ENCODE data around the gene FAN1. TPM values are rescaled to one million over a fixed set of nuclear protein-coding genes. Genes with fewer than 3 reads are reported as not detected.
"Not testable (repeated sequence)": the region's sequence is repeated elsewhere in the genome, so short reads cannot be mapped to it uniquely, and the experiment has no call there.

Gene FAN1
- total RNA-seq, 1 experiment from 2014 or later: 10.2 TPM

- Histone ChIP-seq H3K4me3 (no peak overlapping the region), H3K4me2 (no peak overlapping the region), H3K27ac (no peak overlapping the region), H3K79me2 (ENCODE audit: low read depth) (no peaks in the 10 kb centered on the region), H4K20me1 (ENCODE audit: insufficient read depth) (no peaks in the 10 kb centered on the region), H3K36me3 (ENCODE audit: low read depth) (no peaks in the 10 kb centered on the region), H3K9me2 (ENCODE audit: insufficient read depth) (no peaks in the 10 kb centered on the region), H3K9me3 (ENCODE audit: insufficient read depth, low read depth) (no peaks in the 10 kb centered on the region), H3K4me1 (replicated peaks; ENCODE audit: insufficient read depth) (no peaks in the 10 kb centered on the region), H3K27me3 (ENCODE audit: insufficient read depth, low read depth) (no peaks in the 10 kb centered on the region), H2AFZ (no peak overlapping the region), H3F3A (ENCODE audit: insufficient read depth, low read depth) (no peaks in the 10 kb centered on the region)
- TF ChIP-seq CTCF (conservative IDR thresholded peaks at IDR 0.05): no peak
- TF ChIP-seq EZH2 (IDR thresholded peaks at IDR 0.05; ENCODE audit: low read depth): no peak
- no TSS peak for BruUV-seq (replicated peaks)
- POLR2A ChIA-PET (ENCODE audit: unreplicated experiment): no interaction called here
- no peak for DNase-seq
- CTCF ChIA-PET: no interaction called here
- intact Hi-C loops (cut with micrococcal nuclease; ENCODE audit: unreplicated experiment): no loop called here
Measured at GRCh38 chr15:30878515-30878914, 25.2 kb upstream of the FAN1 start.

GRCh38 chr15:30882849-30883433 is 20.8 kb upstream of the FAN1 start:
- H3K4me1 ChIP-seq (replicated peaks; ENCODE audit: insufficient read depth): no peaks in the 10 kb centered on the region
- no TSS peak for BruUV-seq (replicated peaks)
- H3K4me3 ChIP-seq: no peak overlapping the region
- no peaks in the 10 kb centered on the region for H4K20me1 ChIP-seq (ENCODE audit: insufficient read depth)
- no peaks in the 10 kb centered on the region for H3K36me3 ChIP-seq (ENCODE audit: low read depth)
- intact Hi-C loops (cut with micrococcal nuclease; ENCODE audit: unreplicated experiment): no loop called here
- H3K27me3 ChIP-seq (ENCODE audit: insufficient read depth, low read depth): no peaks in the 10 kb centered on the region
- CTCF ChIA-PET: no interaction called here
- no peak overlapping the region for H2AFZ ChIP-seq
- TF ChIP-seq CTCF (conservative IDR thresholded peaks at IDR 0.05): no peak
- TF ChIP-seq EZH2 (IDR thresholded peaks at IDR 0.05; ENCODE audit: low read depth): no peak
- H3F3A ChIP-seq (ENCODE audit: insufficient read depth, low read depth): no peaks in the 10 kb centered on the region
- no peak overlapping the region for H3K27ac ChIP-seq
- no peaks in the 10 kb centered on the region for H3K9me3 ChIP-seq (ENCODE audit: insufficient read depth, low read depth)
- H3K79me2 ChIP-seq (ENCODE audit: low read depth): no peaks in the 10 kb centered on the region
- POLR2A ChIA-PET (ENCODE audit: unreplicated experiment): no interaction called here
- no peaks in the 10 kb centered on the region for H3K9me2 ChIP-seq (ENCODE audit: insufficient read depth)
- peak in 1 of 2 experiments; percentile 37 for DNase-seq
- no peak overlapping the region for H3K4me2 ChIP-seq

- H3K4me3 ChIP-seq; H2AFZ ChIP-seq; H3K9me3 ChIP-seq (ENCODE audit: insufficient read depth, low read depth); H3K27ac ChIP-seq; H3K9me2 ChIP-seq (ENCODE audit: insufficient read depth); POLR2A ChIA-PET (ENCODE audit: unreplicated experiment); CTCF ChIA-PET; H3K79me2 ChIP-seq (ENCODE audit: low read depth); H3K36me3 ChIP-seq (ENCODE audit: low read depth); DNase-seq; H3K4me2 ChIP-seq; H3F3A ChIP-seq (ENCODE audit: insufficient read depth, low read depth); intact Hi-C loops (cut with micrococcal nuclease; ENCODE audit: unreplicated experiment); H3K4me1 ChIP-seq (replicated peaks; ENCODE audit: insufficient read depth); H3K27me3 ChIP-seq (ENCODE audit: insufficient read depth, low read depth); BruUV-seq (replicated peaks); H4K20me1 ChIP-seq (ENCODE audit: insufficient read depth): not testable (repeated sequence)
Measured at GRCh38 chr15:30883666-30884065, 20.0 kb upstream of the FAN1 start.

- Histone ChIP-seq H3K4me1 (replicated peaks; ENCODE audit: insufficient read depth) (no peaks in the 10 kb centered on the region), H3K27ac (no peak overlapping the region), H3K4me3 (no peak overlapping the region), H3K4me2 (no peak overlapping the region), H2AFZ (no peak overlapping the region), H4K20me1 (ENCODE audit: insufficient read depth) (no peaks in the 10 kb centered on the region), H3K36me3 (ENCODE audit: low read depth) (no peaks in the 10 kb centered on the region), H3F3A (ENCODE audit: insufficient read depth, low read depth) (no peaks in the 10 kb centered on the region), H3K79me2 (ENCODE audit: low read depth) (no peaks in the 10 kb centered on the region), H3K9me3 (ENCODE audit: insufficient read depth, low read depth) (no peaks in the 10 kb centered on the region), H3K27me3 (ENCODE audit: insufficient read depth, low read depth) (0 out of 2 replicates have a peak, but pooled peaks cover 5% of the 10 kb centered on the region), H3K9me2 (ENCODE audit: insufficient read depth) (no peaks in the 10 kb centered on the region)
- ChIA-PET POLR2A (ENCODE audit: unreplicated experiment) (no interaction called here), CTCF (no interaction called here)
- no TSS peak for BruUV-seq (replicated peaks)
- intact Hi-C loops (cut with micrococcal nuclease; ENCODE audit: unreplicated experiment): no loop called here
- no peak for TF ChIP-seq CTCF (conservative IDR thresholded peaks at IDR 0.05)
- DNase-seq: no peak
Measured at GRCh38 chr15:30885814-30886213, 17.9 kb upstream of the FAN1 start.

All from PC-9 (cell line).